ENCODE results near the gene SNRNP48.

GRCh38 chr6:7585287-7585930, 4.6 kb upstream of the SNRNP48 start:
- TF ChIP-seq CTCF (IDR thresholded peaks at IDR 0.05) (no peak), EZH2phosphoT487 (IDR thresholded peaks at IDR 0.05) (no peak), EZH2 (IDR thresholded peaks at IDR 0.05) (no peak)
